Kidney capillary endothelial cell (primary cell): ENCODE results near the gene FPR2.
"Not testable (repeated sequence)": the region's sequence is repeated elsewhere in the genome, so short reads cannot be mapped to it uniquely, and the experiment has no call there.

Source experiments
- DNase-seq: peaks from one replicate; pipeline ENCODE4 v3.0.0-alpha.2; 2018; ENCODE audit warnings: low spot score

The FPR2 gene

GRCh38 chr19:51739466-51740213 lies 21.3 kb upstream of the FPR2 start:
- no peak for DNase-seq

- no peak for DNase-seq
Measured at GRCh38 chr19:51740356-51740755, 20.6 kb upstream of the FPR2 start.

GRCh38 chr19:51742789-51743188 lies 18.2 kb upstream of the FPR2 start:
- DNase-seq, result no peak

DNA sequence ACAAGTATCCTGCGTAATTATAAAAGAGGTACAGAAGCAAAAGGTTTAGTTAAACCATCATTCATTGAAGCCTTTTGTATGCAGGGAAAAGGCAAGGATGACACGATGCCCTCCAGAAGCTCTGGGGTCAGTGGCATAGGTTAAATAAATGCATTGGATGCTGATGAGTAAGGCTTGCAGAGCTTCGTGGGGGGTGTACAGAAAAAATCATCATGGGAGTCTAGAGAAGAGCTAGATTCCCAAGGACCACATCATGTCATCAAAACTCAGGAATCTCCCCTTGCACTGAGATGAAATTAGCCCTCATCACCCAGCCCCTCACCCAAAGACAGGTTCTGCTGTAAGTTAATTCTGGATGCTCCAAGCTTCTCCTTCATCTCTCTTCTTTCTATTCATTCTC lies 17.6 kb upstream of the FPR2 start:
- no peak for DNase-seq

- no peak for DNase-seq
Measured at GRCh38 chr19:51746731-51747130, 14.2 kb upstream of the FPR2 start.

DNA sequence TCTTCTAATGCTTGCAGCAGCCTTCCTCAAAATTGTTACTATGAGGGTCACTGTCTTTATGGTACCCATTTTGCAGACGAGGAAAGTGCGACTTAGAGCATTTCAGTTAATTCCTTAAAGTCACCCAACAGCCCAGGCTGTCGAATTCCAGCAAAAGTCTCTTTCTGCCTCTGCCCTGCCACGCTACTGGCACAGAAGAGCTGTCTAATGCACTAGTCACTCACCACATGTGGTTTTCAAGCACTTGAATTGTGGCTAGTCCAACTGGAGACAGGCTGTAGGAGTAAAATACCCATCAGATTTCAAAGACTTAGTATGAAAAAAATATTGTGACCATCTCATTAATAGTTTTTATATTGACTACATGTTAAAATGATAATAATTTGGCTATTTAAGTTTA lies 11.0 kb upstream of the FPR2 start:
- no peak for DNase-seq

GRCh38 chr19:51750400-51751094 lies 10.4 kb upstream of the FPR2 start:
- DNase-seq, result no peak

DNA sequence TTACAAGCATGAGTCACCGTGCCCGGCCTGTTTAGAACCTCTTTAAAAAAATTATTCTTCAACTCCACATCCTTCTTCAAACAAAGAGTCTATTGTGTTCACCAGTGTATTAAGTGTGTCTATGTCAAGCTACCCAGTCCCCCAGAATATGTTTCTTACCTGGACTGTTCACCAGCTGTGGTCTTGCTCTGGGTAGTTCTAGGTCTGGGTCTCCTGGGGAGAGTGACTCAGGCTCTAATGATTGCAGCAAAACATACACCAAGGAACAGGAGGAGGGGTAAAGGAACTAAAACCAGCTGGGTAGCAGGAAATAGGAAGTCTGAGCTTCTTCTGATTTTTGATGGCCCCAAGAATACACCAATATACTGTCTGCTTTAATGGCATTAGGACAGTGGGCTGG lies 9.3 kb upstream of the FPR2 start, which contains the start of gene FPR1:
FPR1 (minus strand) TSS at position 224 of the 400 bp plus-strand sequence. CDS start 4,884 bp downstream, outside the sequence.
- no peak for DNase-seq

DNA sequence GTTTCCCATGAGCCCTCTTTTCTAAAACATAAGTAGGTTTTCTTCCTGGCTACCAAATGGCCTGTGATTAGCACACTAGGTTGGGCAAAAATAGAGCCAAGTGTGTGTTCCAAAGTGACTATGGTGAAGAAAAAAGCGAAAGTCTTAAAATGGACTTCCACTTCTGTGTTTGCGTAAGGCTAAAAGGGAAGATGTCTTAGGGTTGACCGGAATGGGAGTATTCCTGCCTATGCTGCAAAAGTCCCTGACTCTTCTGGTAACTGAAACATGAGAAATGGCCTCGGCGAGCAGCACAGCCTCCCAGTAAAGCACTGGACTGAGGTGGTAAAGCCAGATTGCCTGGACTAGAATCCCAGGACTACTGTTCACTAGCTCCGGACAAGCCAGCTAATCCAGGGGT lies 6.9 kb upstream of the FPR2 start:
- no peak for DNase-seq

DNA sequence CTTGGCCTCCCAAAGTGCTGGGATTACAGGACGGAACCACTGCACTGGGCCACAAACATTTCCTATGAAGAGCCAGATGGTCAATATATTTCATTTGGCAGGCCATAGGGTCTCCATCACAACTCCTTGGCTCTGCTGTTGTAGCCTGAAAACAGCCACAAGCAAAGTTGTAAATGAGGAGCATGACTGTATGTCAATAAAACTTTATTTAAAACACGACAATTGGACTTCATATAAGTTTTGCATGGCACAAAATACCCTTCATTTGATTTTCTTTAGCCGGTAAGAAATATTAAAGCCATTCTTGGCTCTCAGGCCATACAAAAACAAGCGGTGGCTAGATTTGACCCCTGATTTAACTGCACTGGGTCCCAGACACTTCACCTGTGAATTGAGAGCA lies 6.2 kb upstream of the FPR2 start:
- no peak for DNase-seq

DNA sequence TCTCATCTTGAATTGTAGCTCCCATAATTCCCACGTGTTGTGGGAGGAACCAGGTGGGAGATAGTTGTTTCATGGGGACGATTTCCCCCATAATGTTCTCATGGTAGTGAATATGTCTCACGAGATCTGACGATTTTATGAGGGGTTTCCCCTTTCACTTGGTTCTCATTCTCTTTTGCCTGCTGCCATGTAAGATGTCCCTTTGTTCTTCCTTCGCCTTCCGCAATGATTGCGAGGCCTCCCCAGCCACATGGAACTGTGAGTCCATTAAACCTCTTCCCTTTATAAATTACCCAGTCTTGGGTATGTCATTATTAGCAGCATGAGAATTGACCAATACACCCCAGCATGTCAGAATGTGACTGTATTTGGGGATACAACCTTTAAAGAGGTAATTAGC lies 5.4 kb upstream of the FPR2 start:
- DNase-seq, result no peak

- no peak for DNase-seq
Measured at GRCh38 chr19:51761696-51762095, 716 bp downstream of the FPR2 start.

DNA sequence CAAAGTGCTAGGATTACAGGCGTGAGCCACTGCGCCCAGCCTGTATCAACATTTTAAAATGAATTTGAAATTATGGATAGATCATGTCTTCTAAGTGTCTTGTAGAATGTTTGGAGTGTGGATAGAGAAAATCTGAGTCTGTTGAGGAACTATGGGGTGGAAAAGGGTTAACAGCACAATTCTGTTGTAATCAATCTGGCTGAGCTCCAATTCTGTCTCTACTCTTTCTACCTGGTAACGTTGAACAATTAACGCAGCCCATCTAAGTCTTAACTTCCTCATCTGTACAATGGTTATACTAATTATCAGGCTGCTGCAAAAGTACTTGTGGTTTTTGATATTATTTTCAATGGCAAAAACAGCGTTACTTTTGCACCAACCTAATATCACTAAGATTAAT lies 4.1 kb downstream of the FPR2 start:
- DNase-seq, result no peak

- DNase-seq, result no peak
Measured at GRCh38 chr19:51766461-51766860, 5.5 kb downstream of the FPR2 start.

DNA sequence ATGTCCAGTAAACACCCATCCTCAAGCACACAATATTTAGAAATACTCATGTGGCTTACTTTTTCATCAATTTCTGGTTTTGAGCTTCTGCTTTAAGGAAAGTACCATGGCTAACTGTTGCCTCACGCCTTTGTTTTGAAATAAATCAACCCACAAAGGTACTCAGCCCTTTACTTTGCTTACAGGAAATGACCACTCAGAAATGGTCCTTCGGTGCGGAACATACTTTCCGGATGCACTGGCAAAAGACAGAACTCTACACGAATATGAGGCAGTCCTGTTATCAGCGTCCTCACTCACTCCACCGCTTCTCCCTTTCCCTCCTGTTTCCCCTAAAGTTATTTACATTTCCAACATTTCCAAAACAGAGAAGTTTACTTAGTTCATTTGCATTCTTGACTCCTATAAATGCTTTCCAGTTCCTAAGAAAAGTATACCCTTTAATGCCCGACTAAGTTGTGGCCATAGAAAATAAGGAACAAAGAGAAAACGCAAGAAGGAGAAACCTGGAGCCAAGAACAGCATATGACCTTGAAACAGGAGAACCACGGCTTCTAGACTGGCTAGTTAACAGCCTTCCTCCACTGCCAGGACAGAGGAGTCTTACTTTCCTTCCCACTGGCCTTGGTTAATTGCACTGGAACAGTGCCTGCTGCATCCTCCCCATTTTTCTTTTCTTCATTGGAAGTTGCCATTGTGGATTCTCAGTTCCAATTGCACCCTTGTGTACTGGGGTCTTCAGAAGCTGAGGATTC lies 10.6 kb downstream of the FPR2 start:
- DNase-seq, result no peak

DNA sequence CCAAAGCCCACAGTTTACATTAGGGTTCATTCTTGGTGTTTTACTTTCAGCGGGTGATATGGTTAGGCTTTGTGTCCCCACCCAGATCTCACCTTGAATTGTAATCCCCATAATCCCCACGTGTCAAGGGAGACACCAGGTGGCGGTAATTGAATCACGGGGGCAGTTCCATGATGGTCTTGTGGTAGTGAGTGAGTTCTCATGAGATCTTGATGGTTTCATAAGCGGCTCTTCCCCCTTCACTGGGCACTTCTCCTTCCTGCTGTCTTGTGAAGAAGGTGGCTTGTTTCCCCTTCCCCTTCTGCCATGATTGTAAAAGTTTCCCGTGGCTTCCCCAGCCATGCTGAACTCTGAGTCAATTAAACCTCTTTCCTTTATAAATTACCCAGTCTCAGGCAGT lies 12.0 kb downstream of the FPR2 start:
- DNase-seq, result no peak

DNA sequence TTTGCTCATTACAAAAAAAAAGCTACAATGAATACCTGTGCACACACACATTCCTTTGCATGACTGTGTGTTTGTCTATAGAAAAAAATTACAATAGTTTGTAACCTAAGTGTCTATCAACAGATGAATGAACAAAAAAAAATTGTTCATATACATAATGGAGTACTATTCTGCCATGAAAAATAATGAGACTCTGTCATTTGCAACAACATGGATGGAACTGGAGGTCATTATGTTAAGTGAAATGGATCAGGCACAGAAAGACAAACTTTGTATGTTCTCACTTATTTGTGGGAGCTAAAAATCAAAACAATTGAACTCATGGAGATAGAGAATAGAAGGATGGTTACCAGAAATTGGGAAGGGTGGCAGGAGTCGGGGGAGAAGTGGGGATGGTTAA lies 15.6 kb downstream of the FPR2 start:
- DNase-seq, result not testable (repeated sequence)

- DNase-seq, result peak; percentile 46
Measured at GRCh38 chr19:51777570-51778462, 16.8 kb downstream of the FPR2 start.

- DNase-seq, result no peak
Measured at GRCh38 chr19:51779181-51779580, 18.2 kb downstream of the FPR2 start.

- DNase-seq, result no peak
Measured at GRCh38 chr19:51779703-51780102, 18.7 kb downstream of the FPR2 start.

GRCh38 chr19:51780270-51780669 lies 19.3 kb downstream of the FPR2 start:
- no peak for DNase-seq

DNA sequence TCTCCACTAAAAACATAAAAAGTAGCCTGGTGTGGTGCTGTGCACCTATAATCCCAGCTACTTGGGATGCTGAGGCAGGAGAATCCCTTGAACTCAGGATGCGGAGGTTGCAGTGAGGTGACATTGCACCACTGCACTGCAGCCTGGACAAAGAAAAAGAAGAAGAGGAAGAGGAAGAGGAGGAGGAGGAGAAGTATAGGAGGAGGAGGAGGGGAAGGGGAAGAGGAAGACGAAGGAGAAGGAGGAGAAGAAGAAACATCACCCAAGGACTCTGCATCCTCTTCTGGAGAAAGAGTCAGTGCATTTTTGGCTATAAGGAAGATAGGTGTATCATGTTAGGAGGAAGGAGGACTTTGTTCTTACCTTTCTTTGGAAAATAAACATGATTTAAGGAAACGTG lies 21.0 kb downstream of the FPR2 start:
- no peak for DNase-seq
